Esophagus squamous epithelium (tissue), 5 donors: ENCODE data around the gene CHD2. TPM values are rescaled to one million over a fixed set of nuclear protein-coding genes. Genes with fewer than 3 reads are reported as not detected.

Experiments used
- DNase-seq: peaks from one replicate; lab custom pipeline; 2025; lab: John Stamatoyannopoulos, UW
- H3K27ac ChIP-seq, 4 donors: fragments of 200-600 bp; sonication (generic); one replicate each; pipeline ENCODE4 v1.5.1; 2016 to 2019; ENCODE audit warnings: mild to moderate bottlenecking in 1 of 4
- H3K27me3 ChIP-seq, 4 donors: fragments of 200-600 bp; sonication (generic); 1 replicate in 3 of 4; 2 replicates in 1 of 4; pipeline versions ENCODE4 v1.5.1 to v1.6.0; 2017 to 2021; ENCODE audit warnings: antibody characterized with exemption in 1 of 4
- H3K36me3 ChIP-seq, 3 donors: fragments of 200-600 bp; sonication (generic); one replicate each; pipeline ENCODE4 v1.5.1; 2016 to 2019
- H3K4me1 ChIP-seq, 3 donors: fragments of 200-600 bp; sonication (generic); one replicate each; pipeline ENCODE4 v1.5.1; 2017 to 2019
- H3K4me3 ChIP-seq, 4 donors: fragments of 200-600 bp; sonication (generic); 1 replicate in 3 of 4; 2 replicates in 1 of 4; pipeline ENCODE4 v1.5.1; 2016 to 2019; ENCODE audit warnings: mild to moderate bottlenecking in 2 of 4, moderate library complexity in 1 of 4
- H3K9me3 ChIP-seq, 3 donors: fragments of 200-600 bp; sonication (generic); one replicate each; pipeline ENCODE4 v1.5.1; 2016 to 2019
- POLR2A ChIP-seq, 4 donors: fragments of 450-650 bp; IDR thresholded peaks; one replicate each; pipeline ENCODE4 v1.6.1; 2017; ENCODE audit warnings: antibody characterized with exemption in 4 of 4, mild to moderate bottlenecking in 4 of 4, moderate library complexity in 3 of 4
- WGBS, 2 donors: methylation state at CpG; one replicate each; pipeline ENCODE4 v1.1.5; 2018; 5-methylcytosine and 5-hydroxymethylcytosine counted together
- intact Hi-C: fragments of 100-400 bp; cut with DNase I; formaldehyde crosslinking; loops from one replicate; pipeline ENCODE4 v1.15.0; 2022
- total RNA-seq, 4 donors: library from RNA; depleted of rRNA; stranded (reverse); fragments of >200 nt; gene quantifications; one replicate each; pipeline ENCODE4 v1.1.0, GENCODE V29; 2016
- TF ChIP-seq, protein P1 (sequence below), 6 experiments: fragments of 450-650 bp in 4 of 6; fragments of 200-600 bp in 2 of 6; sonication (generic) in 2 of 6; IDR thresholded peaks; one replicate each; pipeline ENCODE4 v1.5.1; 2016 to 2019; ENCODE audit warnings: antibody characterized with exemption in 6 of 6, mild to moderate bottlenecking in 4 of 6, moderate library complexity in 4 of 6
- donor health status: DM: yes; HTN: yes; CAD: no.

The CHD2 gene
- total RNA-seq, 4 donors from 2014 or later = 36.1 to 132 (median 74.8) TPM

DNA sequence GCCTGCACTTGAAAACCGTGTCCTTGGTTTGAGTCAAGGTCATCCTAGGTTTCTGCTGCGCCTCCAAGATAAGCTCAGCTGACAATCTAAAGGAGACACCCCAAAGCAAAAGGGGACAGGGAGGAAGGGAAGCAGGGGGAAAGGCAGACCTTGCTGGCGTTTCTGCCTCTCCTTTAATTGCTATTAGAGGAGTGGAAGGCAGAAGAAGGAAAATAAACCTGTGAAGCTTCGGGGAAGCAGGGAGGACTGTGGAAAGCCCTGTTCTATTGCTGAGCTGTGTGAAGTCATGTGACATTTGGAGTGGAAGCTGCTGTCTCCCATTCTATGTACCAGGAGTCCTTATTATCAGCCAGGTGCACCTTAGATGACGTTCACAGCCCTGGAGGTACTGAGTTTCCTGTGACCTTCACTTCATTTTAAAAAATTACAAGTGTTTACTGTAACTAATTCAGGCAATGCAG lies 21.5 kb upstream of the CHD2 start:
- H3K9me3 ChIP-seq = no peaks in the 10 kb centered on the region
- H3K27me3 ChIP-seq = no peaks in the 10 kb centered on the region
- no peaks in the 10 kb centered on the region for H3K36me3 ChIP-seq
- H3K27ac ChIP-seq = no peak overlapping the region
- DNase-seq = no peak
- intact Hi-C loops = no loop called here
- TF ChIP-seq, protein P1, sequence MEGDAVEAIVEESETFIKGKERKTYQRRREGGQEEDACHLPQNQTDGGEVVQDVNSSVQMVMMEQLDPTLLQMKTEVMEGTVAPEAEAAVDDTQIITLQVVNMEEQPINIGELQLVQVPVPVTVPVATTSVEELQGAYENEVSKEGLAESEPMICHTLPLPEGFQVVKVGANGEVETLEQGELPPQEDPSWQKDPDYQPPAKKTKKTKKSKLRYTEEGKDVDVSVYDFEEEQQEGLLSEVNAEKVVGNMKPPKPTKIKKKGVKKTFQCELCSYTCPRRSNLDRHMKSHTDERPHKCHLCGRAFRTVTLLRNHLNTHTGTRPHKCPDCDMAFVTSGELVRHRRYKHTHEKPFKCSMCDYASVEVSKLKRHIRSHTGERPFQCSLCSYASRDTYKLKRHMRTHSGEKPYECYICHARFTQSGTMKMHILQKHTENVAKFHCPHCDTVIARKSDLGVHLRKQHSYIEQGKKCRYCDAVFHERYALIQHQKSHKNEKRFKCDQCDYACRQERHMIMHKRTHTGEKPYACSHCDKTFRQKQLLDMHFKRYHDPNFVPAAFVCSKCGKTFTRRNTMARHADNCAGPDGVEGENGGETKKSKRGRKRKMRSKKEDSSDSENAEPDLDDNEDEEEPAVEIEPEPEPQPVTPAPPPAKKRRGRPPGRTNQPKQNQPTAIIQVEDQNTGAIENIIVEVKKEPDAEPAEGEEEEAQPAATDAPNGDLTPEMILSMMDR (IDR thresholded peaks at IDR 0.05) = no peak
- no peak for TF ChIP-seq POLR2A (IDR thresholded peaks at IDR 0.05)
- peaks cover 8 to 20% (median 13%) of the 10 kb centered on the region in 3 donors for H3K4me1 ChIP-seq
- H3K4me3 ChIP-seq = no peak overlapping the region
- 74 to 78% methylated on average over 5 of the region's 5 CpGs for WGBS, 2 donors

DNA sequence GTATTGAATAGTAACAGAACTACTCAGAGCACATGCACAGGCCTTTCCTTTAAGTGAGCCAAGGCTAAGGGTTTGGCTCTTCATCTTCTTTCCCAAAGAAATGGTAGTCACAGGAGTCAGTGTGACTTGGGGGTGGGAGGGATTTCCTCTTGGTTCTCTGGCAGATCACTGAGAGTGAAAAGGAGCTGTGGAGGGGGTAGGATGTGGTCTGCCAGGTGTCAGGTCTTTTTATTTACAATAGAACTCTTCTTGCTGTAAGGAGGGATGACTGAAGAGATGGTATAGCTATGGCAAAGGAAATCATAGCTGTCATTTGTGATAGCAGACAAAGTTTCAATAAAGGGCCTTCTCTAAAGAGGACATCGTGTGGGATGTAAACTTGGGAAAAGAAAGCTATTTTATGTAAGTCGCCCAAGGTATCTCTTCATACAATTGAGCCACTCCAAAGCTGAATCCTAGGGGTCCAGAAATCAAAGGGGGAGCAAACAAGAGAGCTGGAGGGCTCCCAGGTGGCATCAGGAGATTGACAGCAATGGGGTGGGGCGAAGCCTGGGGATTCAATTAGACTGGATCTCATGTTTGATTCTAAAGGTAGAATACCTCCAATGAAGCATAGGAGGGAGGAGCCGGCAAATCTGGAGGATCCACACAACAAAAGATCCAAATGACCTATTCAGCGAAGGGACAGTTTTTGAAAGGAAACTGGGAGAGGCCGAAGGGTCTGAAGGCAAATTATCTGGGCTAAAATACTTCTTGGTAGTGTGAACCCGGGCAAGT lies 20.0 kb upstream of the CHD2 start:
- peak overlapping the region in 3 of 4 donors; percentile 91 to 95 (median 95) for H3K27ac ChIP-seq
- no peak overlapping the region for H3K4me3 ChIP-seq
- 86 to 92% methylated on average over 7 of the region's 7 CpGs for WGBS, 2 donors
- intact Hi-C loops = loop anchor here (5.0 kb wide), 1 partner anchor 68 kb away; no protein-coding TSS in a partner anchor
- H3K27me3 ChIP-seq = no peaks in the 10 kb centered on the region
- no peak for TF ChIP-seq POLR2A (IDR thresholded peaks at IDR 0.05)
- TF ChIP-seq, protein P1 (IDR thresholded peaks at IDR 0.05) = no peak
- H3K4me1 ChIP-seq = peaks cover 8 to 20% (median 13%) of the 10 kb centered on the region in 3 donors
- no peaks in the 10 kb centered on the region for H3K9me3 ChIP-seq
- H3K36me3 ChIP-seq = no peaks in the 10 kb centered on the region
- DNase-seq = no peak

DNA sequence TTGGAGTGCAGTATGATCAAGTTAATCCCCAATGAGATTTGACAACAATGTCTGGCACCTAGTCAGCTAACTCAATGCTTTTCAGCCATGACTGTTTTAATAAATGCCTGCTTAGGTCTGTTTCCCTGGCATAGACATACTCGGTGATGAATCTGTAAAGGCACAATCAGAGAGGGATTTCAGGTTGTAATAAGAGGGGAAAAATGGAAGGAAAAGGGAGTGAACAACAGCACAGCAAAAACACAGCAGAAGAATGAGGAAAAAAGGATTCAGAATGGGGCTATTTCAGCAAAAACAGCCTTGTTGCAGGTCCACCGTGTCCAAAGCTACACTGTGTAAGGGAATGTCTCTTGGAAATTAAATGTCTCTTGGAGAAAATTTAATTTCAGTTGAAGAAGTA lies 19.3 kb upstream of the CHD2 start:
- TF ChIP-seq, protein P1 (IDR thresholded peaks at IDR 0.05) = no peak
- TF ChIP-seq POLR2A (IDR thresholded peaks at IDR 0.05) = no peak
- H3K36me3 ChIP-seq = no peaks in the 10 kb centered on the region
- intact Hi-C loops = loop anchor here (5.0 kb wide), 1 partner anchor 68 kb away; no protein-coding TSS in a partner anchor
- peak overlapping the region in 1 of 4 donors; percentile 97 for H3K4me3 ChIP-seq
- H3K27ac ChIP-seq = peak overlapping the region; percentile 85 to 95 (median 93)
- DNase-seq = no peak
- 43 to 56% methylated on average over 1 of the region's 2 CpGs for WGBS, 2 donors
- no peaks in the 10 kb centered on the region for H3K27me3 ChIP-seq
- no peaks in the 10 kb centered on the region for H3K9me3 ChIP-seq
- H3K4me1 ChIP-seq = peaks cover 8 to 26% (median 13%) of the 10 kb centered on the region in 3 donors

DNA sequence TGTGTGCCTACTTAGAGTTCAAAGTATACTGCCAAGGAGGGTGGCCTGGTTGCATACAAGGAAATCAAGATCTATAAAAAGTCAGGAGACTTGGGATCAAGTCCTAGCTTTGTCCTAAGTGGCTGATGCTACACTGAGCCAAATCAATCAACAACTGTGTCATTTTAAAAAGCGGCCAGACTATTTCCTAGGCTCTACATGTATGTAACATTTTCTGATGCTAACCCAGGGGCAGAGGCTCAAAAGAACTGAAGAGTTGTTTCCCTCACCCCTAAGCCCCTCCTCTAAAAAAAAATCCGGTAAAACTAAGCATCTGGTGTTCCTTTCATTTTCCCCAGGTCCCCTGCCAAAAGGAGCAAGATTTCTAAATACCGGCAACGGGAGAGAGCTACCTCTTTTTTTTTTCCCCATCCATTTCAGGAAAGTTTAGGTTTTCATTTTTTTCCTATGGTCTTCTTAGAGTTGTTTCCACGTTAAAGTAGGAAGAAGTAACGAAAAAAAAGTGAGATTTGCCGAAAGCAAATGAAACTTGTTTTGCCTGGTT lies 18.8 kb upstream of the CHD2 start:
- Histone ChIP-seq H3K27ac (peak overlapping the region; percentile 85 to 95 (median 93)), H3K27me3 (no peaks in the 10 kb centered on the region), H3K4me1 (peaks cover 8 to 31% (median 13%) of the 10 kb centered on the region in 3 donors), H3K36me3 (peaks cover 0 to 2% (median 0%) of the 10 kb centered on the region in 3 donors), H3K9me3 (no peaks in the 10 kb centered on the region), H3K4me3 (peak overlapping the region in 3 of 4 donors; percentile 48 to 97 (median 71))
- TF ChIP-seq, protein P1 (IDR thresholded peaks at IDR 0.05) = no peak
- no peak for TF ChIP-seq POLR2A (IDR thresholded peaks at IDR 0.05)
- intact Hi-C loops = loop anchor here (5.0 kb wide), 1 partner anchor 69 kb away; no protein-coding TSS in a partner anchor
- DNase-seq = no peak
- WGBS, 2 donors = 17 to 22% methylated on average over 7 of the region's 7 CpGs
